Measurements from ENCODE around the gene UNCX. TPM values are rescaled to one million over a fixed set of nuclear protein-coding genes. Genes with fewer than 3 reads are reported as not detected.
A peak's percentile ranks its signal among the peaks of the same experiment; 100 is the strongest.

Gene UNCX
- total and polyA plus RNA-seq, 5 experiments from 2014 or later, result not detected

DNA sequence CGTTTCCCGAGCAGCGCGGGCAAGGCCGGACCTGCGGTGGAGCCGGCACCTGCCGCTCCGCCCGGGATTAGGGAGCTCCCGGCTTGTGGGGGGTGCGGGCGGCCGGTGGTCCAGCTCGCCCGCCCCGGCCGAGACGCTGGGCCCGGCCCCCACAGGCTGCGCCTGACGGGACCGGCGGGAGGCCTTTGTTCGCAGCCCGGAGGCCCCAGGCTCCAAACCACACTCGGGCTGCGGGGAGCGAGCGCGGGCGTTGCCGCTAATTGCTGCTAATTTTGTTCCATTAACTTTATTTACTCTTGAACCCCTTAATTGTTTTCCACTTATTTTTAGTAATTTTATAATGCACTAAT lies 9.6 kb downstream of the UNCX start:
- Mint-ChIP-seq H3K36me3 (peaks cover 0 to 4% (median 0%) of the 10 kb centered on the region in 3 donors), H3K27ac (no peak overlapping the region), H3K4me3 (no peak overlapping the region), H3K9me3 (no peaks in the 10 kb centered on the region), H3K27me3 (peaks cover 43 to 79% (median 56%) of the 10 kb centered on the region in 5 donors), H3K4me1 (peaks cover 5 to 29% (median 17%) of the 10 kb centered on the region in 4 donors)
- POLR2A ChIA-PET, result no interaction called here
- no peak for DNase-seq
- ATAC-seq, result no peak

DNA sequence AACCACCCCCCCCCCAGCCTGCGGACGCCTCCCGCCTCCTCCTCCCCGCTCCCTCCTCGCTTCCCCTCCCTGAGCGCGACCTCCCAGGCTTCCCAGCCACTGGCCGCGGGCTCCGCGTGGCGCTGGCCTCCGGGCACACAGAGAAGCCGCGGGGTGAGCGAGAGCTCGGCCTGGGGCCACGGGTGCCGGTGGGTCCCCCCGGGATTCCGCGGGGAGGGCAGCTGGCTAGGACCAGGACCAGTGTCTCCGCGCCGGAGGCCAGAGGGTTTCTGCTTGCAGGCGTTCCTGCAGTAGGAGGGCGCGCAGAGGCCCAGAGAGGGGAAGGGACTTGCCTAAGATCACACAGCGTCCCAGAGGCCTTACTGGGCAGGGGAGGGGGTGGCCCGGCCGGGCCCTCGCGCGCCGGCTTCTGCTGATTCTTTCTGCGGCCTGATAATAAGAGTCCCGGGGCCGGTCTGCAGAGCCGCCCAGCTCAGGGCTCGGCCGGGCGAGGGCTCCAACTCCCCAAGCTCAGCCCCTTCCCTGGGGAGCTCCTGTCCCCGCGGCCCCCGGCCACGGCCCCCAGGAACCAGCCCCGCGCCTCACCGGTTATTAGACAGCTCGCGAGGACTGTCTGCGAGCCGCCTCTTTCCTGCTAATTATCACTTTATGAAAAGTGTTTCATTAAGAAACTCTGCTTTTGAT lies 10.1 kb downstream of the UNCX start:
- Mint-ChIP-seq H3K36me3 (peaks cover 0 to 4% (median 0%) of the 10 kb centered on the region in 3 donors), H3K4me3 (peak overlapping the region in 2 of 10 donors; percentile 28 to 32), H3K9me3 (no peaks in the 10 kb centered on the region), H3K27ac (no peak overlapping the region), H3K27me3 (peaks cover 40 to 75% (median 53%) of the 10 kb centered on the region in 5 donors), H3K4me1 (peaks cover 5 to 26% (median 15%) of the 10 kb centered on the region in 4 donors)
- ATAC-seq (no peak), DNase-seq (no peak)
- POLR2A ChIA-PET, result no interaction called here

DNA sequence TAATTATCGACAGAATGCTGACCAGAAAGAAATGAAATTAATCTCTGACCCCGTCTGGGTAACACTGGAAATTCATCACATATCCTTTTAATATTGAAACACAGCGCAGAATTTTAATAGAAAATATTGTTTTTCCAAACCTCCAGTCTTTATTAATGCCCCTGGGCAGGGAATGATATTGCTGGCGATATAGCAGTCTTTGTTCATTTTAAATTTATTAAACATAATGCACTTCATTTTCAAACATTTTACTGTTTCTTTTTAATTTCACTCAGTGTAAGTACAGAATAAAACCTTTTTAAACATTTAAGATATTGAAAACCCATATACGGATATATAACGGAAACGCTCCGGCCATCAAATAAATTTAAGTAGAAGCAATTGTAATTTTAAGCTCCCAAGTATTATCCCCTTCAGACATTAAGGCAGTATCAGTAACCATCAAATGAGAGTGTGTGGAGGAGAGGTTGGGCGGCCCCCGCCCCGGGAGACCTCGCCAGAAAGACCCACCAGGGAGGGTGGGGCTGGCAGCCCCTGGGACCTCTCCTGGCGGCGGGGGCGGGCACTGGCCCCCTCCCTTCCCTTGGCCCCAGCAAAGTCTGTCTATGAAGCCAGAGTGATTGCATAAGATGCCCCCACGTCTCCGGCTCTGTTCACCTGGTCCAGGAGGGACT lies 10.8 kb downstream of the UNCX start:
- Mint-ChIP-seq H3K36me3 (peaks cover 0 to 7% (median 0%) of the 10 kb centered on the region in 3 donors), H3K4me3 (peak overlapping the region in 2 of 10 donors; percentile 28 to 32), H3K4me1 (peaks cover 10 to 31% (median 18%) of the 10 kb centered on the region in 4 donors), H3K27ac (no peak overlapping the region), H3K27me3 (peaks cover 42 to 75% (median 55%) of the 10 kb centered on the region in 5 donors), H3K9me3 (no peaks in the 10 kb centered on the region)
- ATAC-seq (no peak), DNase-seq (no peak)
- POLR2A ChIA-PET, result no interaction called here

DNA sequence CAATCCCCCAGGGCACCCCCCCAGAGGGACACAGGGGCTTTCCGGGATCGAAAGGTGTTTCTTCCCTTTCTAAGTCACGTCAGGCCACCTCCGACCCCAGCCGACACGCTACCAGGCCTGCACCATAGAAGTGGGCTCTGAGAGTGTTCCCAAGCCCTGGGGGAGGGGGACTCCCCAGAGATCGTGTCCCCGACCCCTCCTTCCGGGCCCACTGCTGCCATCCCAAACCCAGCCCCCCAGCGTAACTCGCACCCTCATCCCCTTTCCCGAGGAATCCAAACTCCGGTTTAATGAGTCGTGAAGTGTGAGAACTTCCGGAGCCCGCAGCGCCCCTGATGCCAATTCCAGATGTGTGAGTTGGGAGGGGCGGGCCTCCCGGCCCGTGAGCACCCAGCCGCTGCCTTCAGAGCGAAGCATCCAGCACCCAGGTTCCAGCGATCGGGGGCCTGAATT lies 11.3 kb downstream of the UNCX start:
- DNase-seq (no peak), ATAC-seq (no peak)
- POLR2A ChIA-PET, result no interaction called here
- Mint-ChIP-seq H3K4me3 (peak overlapping the region in 2 of 10 donors; percentile 6 to 12), H3K36me3 (peaks cover 0 to 8% (median 0%) of the 10 kb centered on the region in 3 donors), H3K9me3 (no peaks in the 10 kb centered on the region), H3K27ac (no peak overlapping the region), H3K4me1 (peaks cover 11 to 37% (median 20%) of the 10 kb centered on the region in 4 donors), H3K27me3 (peaks cover 42 to 75% (median 56%) of the 10 kb centered on the region in 5 donors)

DNA sequence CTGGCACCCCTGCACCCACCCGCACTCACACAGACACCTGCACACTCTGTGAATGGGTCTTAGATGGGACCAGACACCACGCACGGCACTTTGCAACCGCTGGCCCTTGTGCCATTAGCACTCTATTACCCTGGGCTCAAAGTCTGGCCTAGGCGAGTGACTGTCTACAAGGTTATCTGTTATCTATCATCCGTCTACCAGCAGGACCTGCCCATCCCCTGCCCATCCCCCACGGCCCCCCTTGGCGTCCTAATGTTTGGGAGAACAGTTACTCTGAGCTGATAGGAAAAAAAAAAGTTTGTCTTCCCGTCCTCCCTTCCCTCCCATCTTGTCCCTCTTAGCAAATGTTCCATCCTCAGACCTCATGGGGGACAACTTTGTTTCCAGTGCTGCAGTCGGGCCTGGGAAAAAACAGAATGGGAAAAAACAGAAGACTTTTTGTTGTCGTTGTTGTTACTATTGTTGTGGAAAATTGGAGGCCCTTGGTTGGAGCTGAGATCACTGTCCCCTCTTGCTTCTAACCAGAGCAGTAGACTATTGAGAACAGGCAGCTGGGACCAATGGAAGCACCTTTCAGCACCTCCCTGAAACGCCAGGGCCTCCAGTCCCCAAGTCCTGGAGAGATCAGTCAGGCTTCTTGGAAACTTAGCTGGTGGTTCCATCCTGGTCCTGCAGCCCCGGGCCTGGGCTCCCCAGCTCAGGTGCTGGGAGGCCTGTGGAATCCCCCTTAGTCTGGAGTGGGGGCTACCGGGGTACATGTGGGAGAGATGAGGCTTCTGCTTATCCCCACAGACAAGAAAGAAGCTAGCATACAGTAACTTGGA lies 12.2 kb downstream of the UNCX start:
- Mint-ChIP-seq H3K27ac (peak overlapping the region in 1 of 10 donors; percentile 62), H3K4me1 (peaks cover 11 to 42% (median 20%) of the 10 kb centered on the region in 4 donors), H3K4me3 (no peak overlapping the region), H3K27me3 (peaks cover 36 to 75% (median 53%) of the 10 kb centered on the region in 5 donors), H3K9me3 (no peaks in the 10 kb centered on the region), H3K36me3 (peaks cover 0 to 8% (median 0%) of the 10 kb centered on the region in 3 donors)
- POLR2A ChIA-PET, result no interaction called here
- ATAC-seq (no peak), DNase-seq (no peak)

DNA sequence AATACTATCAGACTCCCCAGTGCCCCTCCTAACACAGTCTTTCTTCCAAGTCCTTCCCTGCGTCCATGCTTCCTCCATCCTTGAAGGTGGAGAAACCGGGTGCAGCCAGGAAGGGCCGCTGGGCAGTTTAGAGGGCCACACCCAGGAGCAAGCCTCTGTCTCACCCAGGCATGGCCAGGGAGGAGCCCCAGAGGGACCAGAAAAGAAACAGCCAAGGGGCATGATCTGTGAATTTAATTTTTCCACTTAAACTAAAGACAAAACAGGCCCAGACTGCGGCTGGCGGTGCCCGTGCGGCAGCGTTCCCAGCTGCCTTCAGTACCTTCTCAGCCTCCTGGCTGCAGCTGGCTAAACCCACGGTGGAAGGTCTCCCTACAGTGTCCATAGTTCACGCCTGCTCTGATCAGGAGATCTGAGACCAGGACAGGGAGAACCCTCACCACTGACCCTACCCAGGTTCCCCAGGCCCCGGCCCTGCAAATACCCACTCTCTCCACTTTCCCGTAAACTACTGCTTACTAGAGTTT lies 12.9 kb downstream of the UNCX start:
- DNase-seq, result no peak
- Mint-ChIP-seq H3K27ac (peak overlapping the region in 1 of 10 donors; percentile 54), H3K36me3 (peaks cover 0 to 8% (median 0%) of the 10 kb centered on the region in 3 donors), H3K9me3 (no peaks in the 10 kb centered on the region), H3K4me3 (peak overlapping the region in 3 of 10 donors; percentile 10 to 62 (median 10)), H3K27me3 (peaks cover 39 to 75% (median 51%) of the 10 kb centered on the region in 5 donors), H3K4me1 (peaks cover 13 to 40% (median 22%) of the 10 kb centered on the region in 4 donors)
- no peak for ATAC-seq
- POLR2A ChIA-PET, result no interaction called here

DNA sequence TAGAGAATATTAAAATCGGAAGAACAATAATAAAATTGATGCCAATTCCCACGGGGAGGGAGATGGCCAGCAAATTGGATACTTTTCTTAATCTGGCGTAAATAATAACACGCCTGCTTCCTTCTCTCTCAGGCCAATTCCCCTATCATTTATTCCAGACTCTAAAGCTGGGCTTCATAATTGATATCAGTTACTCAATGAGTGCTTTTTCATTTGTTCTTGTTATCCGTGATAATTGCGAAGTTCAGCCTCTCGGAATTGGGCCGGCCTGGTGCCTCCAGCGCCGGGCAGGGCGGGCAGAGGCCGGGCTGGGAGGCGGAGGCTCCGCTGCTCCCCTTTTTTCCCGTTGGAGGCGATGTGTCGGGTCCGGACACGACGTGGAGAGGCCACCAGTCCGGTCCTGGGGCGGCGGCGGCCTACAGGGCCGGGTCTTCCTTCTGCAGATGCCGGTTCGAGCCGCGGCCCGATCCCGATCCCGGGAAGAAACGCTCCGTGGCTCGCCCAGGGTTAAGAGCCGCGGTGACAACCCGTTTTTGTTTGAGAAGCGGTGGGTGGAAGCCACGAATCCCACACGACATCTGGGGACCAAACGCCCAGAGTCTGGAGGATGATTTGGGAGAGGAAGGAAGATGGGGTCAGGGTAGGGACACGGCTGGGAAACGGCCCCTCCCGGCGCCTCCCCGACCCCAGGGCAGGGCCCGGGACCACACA lies 13.6 kb downstream of the UNCX start:
- no peak for ATAC-seq
- peak overlapping the region in 9 of 10 donors; percentile 55 to 81 (median 62) for H3K4me3 Mint-ChIP-seq
- peaks cover 0 to 12% (median 0%) of the 10 kb centered on the region in 3 donors for H3K36me3 Mint-ChIP-seq
- H3K4me1 Mint-ChIP-seq, result peaks cover 10 to 35% (median 19%) of the 10 kb centered on the region in 4 donors
- POLR2A ChIA-PET, result no interaction called here
- peak overlapping the region in 2 of 10 donors; percentile 9 to 24 for H3K27ac Mint-ChIP-seq
- H3K27me3 Mint-ChIP-seq, result peaks cover 41 to 77% (median 55%) of the 10 kb centered on the region in 5 donors
- H3K9me3 Mint-ChIP-seq, result no peaks in the 10 kb centered on the region
- DNase-seq, result no peak

DNA sequence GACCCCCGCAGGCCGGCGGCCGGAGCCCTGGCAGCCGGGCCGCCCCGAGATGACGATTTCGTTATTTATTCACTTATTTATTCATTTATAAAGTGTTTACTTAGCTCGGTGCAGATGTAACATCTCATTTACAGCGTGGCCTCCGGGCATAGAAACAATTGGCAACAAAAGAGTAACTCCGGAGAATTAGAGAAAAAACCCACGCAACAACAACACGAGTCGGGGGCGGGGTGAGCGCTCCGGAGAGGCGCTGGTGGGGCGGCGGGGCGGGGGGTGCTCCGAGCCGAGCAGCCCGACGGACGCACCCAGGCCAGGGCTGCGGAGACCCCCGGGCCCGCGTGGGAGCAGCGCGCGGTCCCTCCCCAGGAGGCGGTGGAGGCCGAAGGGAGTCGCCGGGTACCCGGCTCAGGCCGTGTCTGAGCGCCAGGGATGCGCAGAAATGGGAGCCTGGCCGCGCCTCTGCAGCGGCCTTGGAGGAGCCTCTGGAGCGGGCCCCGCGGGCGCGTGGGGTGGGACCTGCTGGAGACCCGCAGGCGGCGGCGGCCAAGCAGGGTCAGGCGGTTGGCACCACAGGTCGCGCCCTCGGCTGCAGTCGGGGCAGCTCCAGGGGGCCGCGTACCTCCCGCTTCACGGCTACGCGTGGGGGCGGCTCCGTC lies 14.3 kb downstream of the UNCX start:
- no peak overlapping the region for H3K27ac Mint-ChIP-seq
- no peaks in the 10 kb centered on the region for H3K9me3 Mint-ChIP-seq
- POLR2A ChIA-PET, result no interaction called here
- peak overlapping the region in 6 of 10 donors; percentile 28 to 64 (median 44) for H3K4me3 Mint-ChIP-seq
- peaks cover 0 to 12% (median 0%) of the 10 kb centered on the region in 3 donors for H3K36me3 Mint-ChIP-seq
- ATAC-seq (peak; percentile 6 to 19), DNase-seq (no peak)
- H3K4me1 Mint-ChIP-seq, result peaks cover 10 to 35% (median 18%) of the 10 kb centered on the region in 4 donors
- H3K27me3 Mint-ChIP-seq, result peaks cover 41 to 81% (median 56%) of the 10 kb centered on the region in 5 donors

DNA sequence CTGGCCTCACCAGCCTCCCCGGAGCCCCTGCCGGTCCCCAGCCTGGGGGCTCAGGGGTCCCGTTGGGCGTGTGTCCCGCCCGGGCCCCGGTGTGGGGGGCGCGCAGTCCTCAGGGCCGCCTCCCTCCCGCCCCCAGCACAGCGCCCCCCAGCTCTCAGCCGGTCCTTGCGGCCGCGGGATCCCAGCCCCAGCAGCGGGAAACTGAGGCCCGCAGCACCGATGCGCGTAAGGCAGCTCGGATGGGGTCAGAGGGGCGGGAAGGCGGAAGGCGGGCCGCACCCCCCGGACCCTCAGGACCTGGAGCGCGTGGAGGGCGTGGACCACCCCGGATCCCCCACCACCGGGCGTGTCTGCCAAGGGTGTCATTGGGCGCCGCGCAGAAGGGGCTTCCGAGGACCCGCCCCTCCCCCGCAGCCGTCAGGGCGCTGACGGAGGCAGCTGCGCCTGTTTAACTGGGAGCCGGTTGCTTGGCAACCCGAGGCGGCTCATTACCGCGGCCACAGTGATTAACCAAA lies 14.9 kb downstream of the UNCX start:
- Mint-ChIP-seq H3K4me3 (peak overlapping the region in 6 of 10 donors; percentile 14 to 52 (median 32)), H3K27ac (peak overlapping the region in 2 of 10 donors; percentile 56 to 97), H3K36me3 (peaks cover 0 to 12% (median 0%) of the 10 kb centered on the region in 3 donors), H3K4me1 (peaks cover 10 to 35% (median 18%) of the 10 kb centered on the region in 4 donors), H3K9me3 (no peaks in the 10 kb centered on the region), H3K27me3 (peaks cover 42 to 81% (median 56%) of the 10 kb centered on the region in 5 donors)
- POLR2A ChIA-PET, result interaction anchor here (0.6 kb wide), 1 partner anchor 13 kb away, joined by 3 read pairs; no protein-coding TSS in a partner anchor
- DNase-seq (peak in 7 of 10 donors; percentile 18 to 72 (median 35)), ATAC-seq (peak; percentile 33 to 65)

DNA sequence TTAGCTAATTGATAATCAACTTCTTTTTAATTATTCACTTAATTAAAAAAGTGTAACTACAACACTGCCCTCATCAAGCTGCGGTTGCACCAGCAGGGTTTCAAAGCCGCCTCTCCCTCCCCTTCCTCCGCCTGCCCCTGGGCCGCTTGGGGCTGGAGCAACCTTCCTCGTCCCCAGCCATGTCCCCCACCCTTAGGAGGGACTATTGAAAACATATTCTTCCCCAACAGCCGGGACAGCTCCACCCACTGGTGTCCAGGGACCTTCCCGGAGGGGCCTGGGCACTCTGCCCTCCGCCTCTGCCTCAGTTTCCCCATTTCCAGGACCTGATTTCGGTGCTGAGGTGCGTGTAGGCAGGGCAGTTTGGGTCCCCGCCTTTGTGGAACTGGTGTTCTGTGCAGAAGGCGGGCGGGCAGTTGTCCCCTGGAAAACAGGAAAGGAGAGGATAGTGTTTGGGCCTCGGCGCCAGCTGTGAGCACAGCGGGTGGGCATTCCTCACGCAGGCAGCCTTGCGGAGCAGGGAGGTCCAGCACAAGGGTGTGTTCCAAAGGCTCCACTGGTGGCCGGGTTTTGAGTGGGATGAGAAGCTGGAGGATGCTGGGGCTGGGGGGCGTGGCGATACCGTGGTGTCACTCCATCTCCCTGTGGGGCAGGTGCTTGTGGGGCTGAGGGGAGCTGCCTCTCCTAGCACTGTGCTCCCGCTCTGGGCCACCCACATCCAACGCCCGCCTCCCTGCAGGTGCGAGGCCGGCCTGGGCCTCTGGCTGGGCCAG lies 15.7 kb downstream of the UNCX start:
- peak overlapping the region in 8 of 10 donors; percentile 12 to 62 (median 44) for H3K4me3 Mint-ChIP-seq
- POLR2A ChIA-PET, result interaction anchor here (0.6 kb wide), 1 partner anchor 14 kb away, joined by 3 read pairs; no protein-coding TSS in a partner anchor
- peaks cover 0 to 12% (median 0%) of the 10 kb centered on the region in 3 donors for H3K36me3 Mint-ChIP-seq
- H3K9me3 Mint-ChIP-seq, result no peaks in the 10 kb centered on the region
- peak; percentile 30 to 47 for ATAC-seq
- H3K27me3 Mint-ChIP-seq, result peaks cover 40 to 81% (median 53%) of the 10 kb centered on the region in 5 donors
- H3K4me1 Mint-ChIP-seq, result peaks cover 7 to 35% (median 18%) of the 10 kb centered on the region in 4 donors
- DNase-seq, result no peak
- peak overlapping the region in 3 of 10 donors; percentile 56 to 97 (median 74) for H3K27ac Mint-ChIP-seq

Data from naive thymus-derived CD8-positive, alpha-beta T cell (primary cell).